Activated T-helper 1 cell treated with Interleukin-2 at 50 U/mL for 16 hours (primary cell): ENCODE results near the gene ALDH1A3.

Experiments
- DNase-seq: peaks from one replicate; pipeline ENCODE4 v3.0.0-alpha.2; 2020; ENCODE audit warnings: low read depth

The ALDH1A3 gene

GRCh38 chr15:100885116-100885515 lies 5.5 kb downstream of the ALDH1A3 start:
- DNase-seq = no peak

GRCh38 chr15:100885811-100886210 lies 6.2 kb downstream of the ALDH1A3 start:
- DNase-seq = no peak

GRCh38 chr15:100887211-100887913 lies 7.7 kb downstream of the ALDH1A3 start:
- no peak for DNase-seq

DNA sequence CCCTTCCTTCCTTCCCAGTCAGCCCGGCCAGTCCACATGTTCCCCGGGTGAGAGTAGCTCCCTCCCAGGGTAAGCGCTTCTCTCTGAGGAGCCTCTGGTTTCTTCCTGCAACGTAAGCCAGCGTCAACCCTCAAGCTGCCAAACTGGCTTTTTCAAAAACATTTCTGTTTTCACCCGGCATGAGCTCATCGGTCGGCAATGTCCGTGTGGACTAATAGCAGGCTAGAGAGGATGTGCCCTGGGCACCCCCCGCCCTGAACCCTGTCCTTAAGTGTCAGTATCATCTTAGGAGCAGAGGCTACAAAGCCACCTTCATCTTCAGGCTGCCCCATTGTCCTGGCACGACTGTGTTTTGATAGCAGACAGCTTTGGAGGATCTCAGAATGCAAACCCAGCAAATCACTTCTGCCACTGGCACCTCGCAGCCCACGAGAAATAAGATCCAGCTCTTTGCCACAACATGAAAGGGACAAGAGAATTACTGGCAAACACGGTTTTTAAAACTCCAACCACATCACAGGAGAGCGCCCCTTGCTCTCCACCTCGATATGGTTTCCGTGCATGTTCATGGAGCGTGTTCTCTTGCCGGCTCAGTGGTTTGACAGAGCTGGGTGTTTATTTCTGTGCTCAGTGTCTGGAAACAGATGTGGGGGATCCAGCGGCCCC lies 9.9 kb downstream of the ALDH1A3 start:
- no peak for DNase-seq

GRCh38 chr15:100890051-100890720 lies 10.6 kb downstream of the ALDH1A3 start:
- DNase-seq = no peak

GRCh38 chr15:100890850-100891249 lies 11.2 kb downstream of the ALDH1A3 start:
- DNase-seq = no peak

GRCh38 chr15:100891307-100892012 lies 11.8 kb downstream of the ALDH1A3 start:
- DNase-seq = no peak

DNA sequence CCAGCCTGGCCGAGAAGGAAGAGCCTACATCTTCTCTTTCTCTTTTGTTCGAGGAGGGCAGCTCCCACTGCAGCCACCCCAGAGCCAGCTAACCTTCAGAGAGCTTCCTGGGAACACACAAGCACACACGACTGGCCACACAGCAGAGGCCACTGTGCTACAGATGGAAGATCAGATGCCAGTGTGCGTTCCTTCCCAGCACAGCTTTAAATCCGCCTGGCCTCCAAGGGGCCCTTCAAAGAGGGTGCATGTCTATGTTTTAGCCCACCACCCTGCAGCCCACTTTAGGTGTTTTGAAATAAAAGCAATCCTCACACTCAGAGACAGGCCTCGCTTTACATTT lies 12.4 kb downstream of the ALDH1A3 start:
- DNase-seq = no peak

DNA sequence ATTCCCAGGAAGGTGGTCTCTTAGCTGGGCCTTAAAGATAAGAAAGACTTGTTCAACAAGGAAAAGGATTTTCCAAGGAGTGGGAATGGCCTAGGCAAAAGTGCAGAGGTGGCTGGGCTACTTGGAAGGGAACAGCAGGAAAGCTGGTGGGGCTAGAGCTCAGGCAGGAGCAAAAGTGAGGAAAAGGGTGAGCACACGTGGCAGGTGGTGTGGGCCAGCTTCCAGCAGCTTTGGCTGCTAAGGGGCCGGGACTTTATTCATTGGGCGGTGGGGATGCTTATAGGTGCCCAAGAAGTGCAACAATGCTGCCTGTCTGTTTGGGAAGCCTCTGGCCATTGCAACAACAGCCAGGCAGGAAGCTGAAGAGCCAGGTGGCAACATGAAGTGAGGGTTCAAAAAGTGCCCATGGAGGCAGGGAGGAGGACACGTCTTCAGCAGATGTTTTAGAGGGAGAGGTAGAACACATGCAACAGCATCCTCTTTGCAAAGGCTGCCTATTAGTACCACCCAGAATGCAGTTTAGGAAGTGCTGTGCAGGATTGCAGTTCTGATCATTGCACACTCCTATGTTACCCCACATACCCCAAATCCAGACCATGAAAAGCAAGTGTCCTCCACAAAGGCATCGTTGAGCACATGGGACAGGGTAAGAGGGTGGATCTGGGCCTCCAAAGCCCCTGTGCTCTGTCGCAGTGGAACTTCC lies 13.8 kb downstream of the ALDH1A3 start:
- DNase-seq = no peak

GRCh38 chr15:100893964-100894295 lies 14.3 kb downstream of the ALDH1A3 start:
- no peak for DNase-seq

DNA sequence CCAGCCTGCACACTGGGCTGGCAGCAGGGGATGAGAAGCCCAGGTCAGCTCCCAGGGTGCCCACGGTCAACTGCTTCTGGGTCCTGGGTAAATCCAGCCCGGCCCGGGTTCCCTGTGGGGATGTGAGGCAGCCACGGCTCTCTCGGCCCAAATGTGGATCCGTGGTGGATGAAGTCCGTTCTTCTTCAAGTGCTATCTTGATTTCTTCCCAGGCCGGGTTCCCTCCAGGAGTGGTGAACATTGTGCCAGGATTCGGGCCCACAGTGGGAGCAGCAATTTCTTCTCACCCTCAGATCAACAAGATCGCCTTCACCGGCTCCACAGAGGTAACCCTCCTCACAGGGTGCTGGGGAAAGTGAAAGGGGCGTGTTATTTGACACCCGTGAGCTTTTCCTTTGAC lies 16.1 kb downstream of the ALDH1A3 start:
- DNase-seq = no peak

GRCh38 chr15:100897221-100898151 lies 17.9 kb downstream of the ALDH1A3 start:
- no peak for DNase-seq

DNA sequence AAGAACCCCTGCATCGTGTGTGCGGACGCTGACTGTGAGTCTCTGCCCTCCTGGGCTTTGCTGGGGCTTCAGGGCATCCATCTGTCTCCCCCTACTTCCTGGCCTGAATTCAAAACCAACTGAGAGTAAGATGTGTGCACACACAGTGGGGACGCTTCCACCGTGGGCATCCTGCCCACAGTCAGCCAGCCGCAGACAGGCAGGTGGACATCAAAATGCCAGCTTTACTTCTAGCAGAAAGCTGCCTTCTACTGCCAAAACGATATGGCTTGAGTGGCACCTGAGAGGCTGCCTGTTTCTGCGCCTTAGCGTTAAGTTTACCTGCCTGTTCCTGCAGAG lies 18.5 kb downstream of the ALDH1A3 start:
- DNase-seq = no peak

- no peak for DNase-seq
These were observed 19.2 kb downstream of the ALDH1A3 start for GRCh38 chr15:100898661-100899462.

DNA sequence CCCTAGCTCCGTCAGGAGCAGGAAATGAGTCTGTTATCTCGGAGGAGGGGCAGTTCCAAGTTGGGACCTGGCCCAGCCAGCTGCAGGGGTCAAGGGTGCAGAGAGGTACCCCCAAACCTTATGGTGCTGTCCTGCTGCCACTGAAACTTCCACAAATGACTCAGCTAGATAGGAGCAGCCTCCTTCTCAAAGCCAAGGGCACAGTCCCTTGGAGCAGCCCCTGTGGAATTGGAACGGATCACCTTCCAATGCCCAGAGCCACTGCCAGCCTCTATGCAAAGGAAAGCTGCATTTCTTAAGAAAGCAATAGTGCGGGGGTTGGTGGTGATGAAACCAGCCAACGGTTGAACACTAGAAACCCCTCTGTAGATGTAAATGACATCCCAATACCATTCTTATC lies 20.0 kb downstream of the ALDH1A3 start:
- no peak for DNase-seq

DNA sequence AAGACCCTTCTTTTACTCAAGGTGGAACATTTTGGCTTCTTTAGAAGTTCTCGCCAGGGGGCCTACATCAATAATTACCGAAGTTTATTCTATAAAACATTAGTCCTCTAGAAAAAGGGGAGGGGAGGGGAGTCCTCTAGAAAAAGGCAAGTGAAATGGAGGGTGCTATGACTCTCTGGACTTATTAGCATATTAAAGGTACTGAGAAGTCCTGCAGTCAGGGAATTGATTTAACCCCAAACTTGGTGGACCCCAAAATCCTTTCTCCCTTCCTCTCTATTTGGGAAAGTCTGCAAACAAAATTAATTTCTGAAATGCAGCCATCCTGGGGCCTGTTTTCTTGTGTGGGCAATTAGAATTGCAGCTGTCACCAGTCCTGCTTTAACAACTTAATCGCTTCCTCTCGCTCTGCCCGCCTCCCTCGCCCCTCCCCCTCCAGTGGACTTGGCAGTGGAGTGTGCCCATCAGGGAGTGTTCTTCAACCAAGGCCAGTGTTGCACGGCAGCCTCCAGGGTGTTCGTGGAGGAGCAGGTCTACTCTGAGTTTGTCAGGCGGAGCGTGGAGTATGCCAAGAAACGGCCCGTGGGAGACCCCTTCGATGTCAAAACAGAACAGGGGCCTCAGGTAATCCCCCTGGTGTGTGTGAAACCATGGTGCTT lies 20.6 kb downstream of the ALDH1A3 start:
- no peak for DNase-seq

GRCh38 chr15:100900795-100901169 lies 21.2 kb downstream of the ALDH1A3 start:
- DNase-seq = no peak

- DNase-seq = no peak
These were observed 21.7 kb downstream of the ALDH1A3 start for GRCh38 chr15:100901296-100901695.

DNA sequence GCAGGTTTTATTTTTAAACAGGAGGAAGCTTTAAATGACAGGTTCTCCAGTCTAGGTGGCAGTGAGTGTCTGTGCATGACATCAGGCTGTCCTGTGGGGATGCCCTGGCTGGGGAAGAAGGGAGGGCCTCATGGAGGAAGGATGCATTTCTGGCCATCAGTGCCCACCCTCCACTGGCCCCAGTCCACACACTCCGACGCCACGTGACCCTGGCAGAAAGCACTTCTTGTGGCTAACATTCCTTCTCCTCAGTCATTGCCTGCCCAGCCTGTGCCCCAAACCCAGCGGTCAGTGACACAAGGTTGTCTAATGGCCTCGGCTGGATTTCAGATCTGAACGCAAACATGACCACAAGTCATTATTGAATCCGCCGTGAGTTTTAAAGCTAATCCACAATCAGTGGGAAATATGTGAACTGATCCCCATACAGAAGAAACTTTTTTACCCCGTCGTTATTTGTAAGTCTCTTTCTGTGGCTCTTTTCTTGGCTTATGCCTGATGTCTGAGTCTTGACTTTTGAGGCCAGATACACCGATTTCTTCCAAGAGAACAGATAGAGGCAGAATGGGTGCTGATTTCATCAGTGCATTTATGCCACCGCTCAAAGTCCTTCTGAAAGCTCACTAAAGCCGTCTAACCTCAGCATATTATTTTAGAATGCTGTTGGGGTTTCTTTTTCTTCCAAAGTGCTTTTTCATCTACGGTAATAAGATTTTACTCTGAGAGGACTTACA lies 22.2 kb downstream of the ALDH1A3 start:
- DNase-seq = no peak
